ENCODE results near the gene CABP2.

The CABP2 gene

GRCh38 chr11:67470337-67471002 is 52.8 kb downstream of the CABP2 start:
- no peak for DNase-seq

GRCh38 chr11:67469508-67469811 is 53.8 kb downstream of the CABP2 start:
- DNase-seq = no peak
